Trophoblast cell (in vitro differentiated cells and primary cell): ENCODE data around the gene ISG20L2.

ENCODE experiments used
- DNase-seq, 2 donors: peaks; one replicate each; pipeline ENCODE4 v3.0.0-alpha.2; 2016
- H2AFZ ChIP-seq: 2 replicates; pipeline ENCODE4 v1.6.1; 2013; ENCODE audit warnings: low read length, moderate library complexity, mild to moderate bottlenecking; ENCODE audit not compliant: insufficient read depth, poor library complexity
- H2AK5ac ChIP-seq: 2 replicates; pipeline ENCODE4 v1.6.1; 2013; ENCODE audit warnings: mild to moderate bottlenecking, low read length
- H2BK120ac ChIP-seq: 2 replicates; pipeline ENCODE4 v1.6.1; 2013; ENCODE audit warnings: low read length, mild to moderate bottlenecking, moderate library complexity; ENCODE audit not compliant: insufficient read depth, poor library complexity
- H2BK12ac ChIP-seq: 2 replicates; pipeline ENCODE4 v1.6.1; 2013; ENCODE audit warnings: mild to moderate bottlenecking, low read length, moderate library complexity
- H2BK5ac ChIP-seq: 2 replicates; pipeline ENCODE4 v1.6.1; 2013; ENCODE audit warnings: low read length, low read depth, moderate library complexity, mild to moderate bottlenecking; ENCODE audit not compliant: poor library complexity
- H3K14ac ChIP-seq: 2 replicates; pipeline ENCODE4 v1.6.1; 2013; ENCODE audit warnings: mild to moderate bottlenecking, low read length
- H3K18ac ChIP-seq: 2 replicates; pipeline ENCODE4 v1.6.1; 2013; ENCODE audit warnings: mild to moderate bottlenecking, low read length
- H3K23ac ChIP-seq: 2 replicates; pipeline ENCODE4 v1.6.1; 2013; ENCODE audit warnings: low read length
- H3K27ac ChIP-seq: 2 replicates; pipeline ENCODE4 v1.5.1; 2013; ENCODE audit warnings: low read depth, mild to moderate bottlenecking, inconsistent platforms, low read length, moderate library complexity
- H3K27me3 ChIP-seq: 2 replicates; pipeline ENCODE4 v1.6.1; 2013; ENCODE audit warnings: inconsistent platforms, mild to moderate bottlenecking, low read length, moderate library complexity; ENCODE audit not compliant: insufficient read depth
- H3K36me3 ChIP-seq, 2 experiments: 1 replicate in 1 of 2; 2 replicates in 1 of 2; pipeline ENCODE4 v1.6.1; 2013; ENCODE audit warnings: low read length in 2 of 2, mild to moderate bottlenecking in 2 of 2, moderate library complexity in 1 of 2; ENCODE audit not compliant: insufficient read depth in 2 of 2, control insufficient read depth in 1 of 2
- H3K4ac ChIP-seq: 2 replicates; pipeline ENCODE4 v1.6.1; 2013; ENCODE audit warnings: low read depth, mild to moderate bottlenecking, low read length, moderate library complexity
- H3K4me1 ChIP-seq, 2 experiments: 1 replicate in 1 of 2; 2 replicates in 1 of 2; pipeline ENCODE4 v1.6.1; 2013; ENCODE audit warnings: low read length in 2 of 2, mild to moderate bottlenecking in 2 of 2, moderate library complexity in 1 of 2; ENCODE audit not compliant: insufficient read depth in 2 of 2, control insufficient read depth in 1 of 2
- H3K4me2 ChIP-seq: 2 replicates; pipeline ENCODE4 v1.6.1; 2013; ENCODE audit warnings: inconsistent platforms, mild to moderate bottlenecking, low read length, moderate library complexity
- H3K4me3 ChIP-seq: 2 replicates; pipeline ENCODE4 v1.5.1; 2013; ENCODE audit warnings: mild to moderate bottlenecking, low read depth, low read length, inconsistent platforms
- H3K79me1 ChIP-seq: one replicate; pipeline ENCODE4 v1.6.1; 2013; ENCODE audit warnings: low read length
- H3K79me2 ChIP-seq: 2 replicates; pipeline ENCODE4 v1.6.1; 2013; ENCODE audit warnings: low read length, mild to moderate bottlenecking; ENCODE audit not compliant: control insufficient read depth, insufficient read depth, poor library complexity
- H3K9ac ChIP-seq: 2 replicates; pipeline ENCODE4 v1.6.1; 2013; ENCODE audit warnings: mild to moderate bottlenecking, low read length
- H3K9me3 ChIP-seq: 2 replicates; pipeline ENCODE4 v1.6.1; 2013; ENCODE audit warnings: low read depth, mild to moderate bottlenecking, control low read depth, inconsistent platforms, low read length; ENCODE audit not compliant: insufficient read depth
- H4K12ac ChIP-seq: 2 replicates; pipeline ENCODE4 v1.6.1; 2013; ENCODE audit warnings: low read depth, mild to moderate bottlenecking, low read length, moderate library complexity
- H4K8ac ChIP-seq: 2 replicates; pipeline ENCODE4 v1.6.1; 2013; ENCODE audit warnings: low read depth, mild to moderate bottlenecking, low read length, moderate library complexity
- H4K91ac ChIP-seq: one replicate; pipeline ENCODE4 v1.6.1; 2013; ENCODE audit warnings: low read depth, mild to moderate bottlenecking, low read length, moderate library complexity
- WGBS: extraction: QIAGEN DNeasy Blood & Tissue Kit; methylation state at CpG from one replicate; pipeline ENCODE4 v1.1.7; 2013; ENCODE audit warnings: missing lambda C conversion rate; ENCODE audit not compliant: insufficient read length, insufficient coverage; ENCODE audit errors: extremely low coverage; 5-methylcytosine and 5-hydroxymethylcytosine counted together

Gene ISG20L2

DNA sequence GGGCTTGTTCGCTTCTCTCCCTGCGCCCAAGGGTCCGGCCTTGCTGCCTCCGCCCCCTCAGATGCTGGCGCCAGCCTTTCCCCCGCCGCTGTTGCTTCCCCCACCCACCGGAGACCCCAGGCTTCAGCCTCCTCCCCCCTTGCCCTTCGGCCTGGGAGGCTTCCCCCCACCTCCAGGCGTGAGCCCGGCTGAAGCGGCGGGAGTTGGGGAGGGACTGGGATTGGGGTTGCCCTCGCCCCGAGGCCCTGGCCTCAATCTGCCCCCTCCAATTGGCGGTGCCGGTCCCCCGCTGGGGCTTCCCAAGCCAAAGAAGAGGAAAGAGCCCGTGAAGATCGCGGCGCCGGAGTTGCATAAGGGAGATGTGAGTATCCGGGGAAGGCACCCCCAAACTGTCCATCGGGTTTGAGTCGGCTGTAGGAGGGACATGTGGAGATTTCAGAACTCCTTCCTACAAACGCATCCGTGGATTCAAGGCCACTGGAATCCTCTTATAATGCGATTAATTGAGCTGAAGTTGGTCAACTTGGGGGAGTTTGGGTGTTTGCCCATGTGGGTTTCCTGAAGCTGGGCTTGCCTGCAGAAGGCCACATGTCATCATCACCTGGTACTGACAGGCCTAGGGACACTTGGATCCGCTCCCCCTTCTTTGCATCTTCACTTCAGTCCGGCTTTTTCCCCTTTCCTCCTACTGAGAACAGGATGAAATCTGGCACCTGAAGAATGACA is 39.5 kb upstream of the ISG20L2 start:
- no CpG with 5 or more reads among the region's 31 CpGs for WGBS
- H3K79me1 ChIP-seq = peaks cover 12% of the 10 kb centered on the region
- H3K9me3 ChIP-seq = no peaks in the 10 kb centered on the region
- peak overlapping the region; percentile 55 for H3K27ac ChIP-seq
- H3K23ac ChIP-seq = no peak overlapping the region
- H3K18ac ChIP-seq = peak overlapping the region; percentile 81
- H3K79me2 ChIP-seq = peaks cover 18% of the 10 kb centered on the region
- DNase-seq = peak; percentile 4 to 12
- peak overlapping the region; percentile 79 for H2BK5ac ChIP-seq
- H3K9ac ChIP-seq = peak overlapping the region; percentile 98
- H2AFZ ChIP-seq = peak overlapping the region; percentile 58
- peak overlapping the region; percentile 92 for H3K4me2 ChIP-seq
- H3K14ac ChIP-seq = peak overlapping the region; percentile 96
- peak overlapping the region; percentile 89 for H2AK5ac ChIP-seq
- H3K4me1 ChIP-seq = peaks cover 5 to 10% of the 10 kb centered on the region in 2 experiments
- H4K12ac ChIP-seq = peak overlapping the region; percentile 68
- peak overlapping the region; percentile 91 for H3K4me3 ChIP-seq
- H3K27me3 ChIP-seq = no peaks in the 10 kb centered on the region
- peaks cover 6 to 10% of the 10 kb centered on the region in 2 experiments for H3K36me3 ChIP-seq
- H3K4ac ChIP-seq = peak overlapping the region; percentile 87
- H4K91ac ChIP-seq = peak overlapping the region; percentile 85
- H2BK12ac ChIP-seq = no peak overlapping the region
- peak overlapping the region; percentile 74 for H2BK120ac ChIP-seq
- H4K8ac ChIP-seq = peak overlapping the region; percentile 90

DNA sequence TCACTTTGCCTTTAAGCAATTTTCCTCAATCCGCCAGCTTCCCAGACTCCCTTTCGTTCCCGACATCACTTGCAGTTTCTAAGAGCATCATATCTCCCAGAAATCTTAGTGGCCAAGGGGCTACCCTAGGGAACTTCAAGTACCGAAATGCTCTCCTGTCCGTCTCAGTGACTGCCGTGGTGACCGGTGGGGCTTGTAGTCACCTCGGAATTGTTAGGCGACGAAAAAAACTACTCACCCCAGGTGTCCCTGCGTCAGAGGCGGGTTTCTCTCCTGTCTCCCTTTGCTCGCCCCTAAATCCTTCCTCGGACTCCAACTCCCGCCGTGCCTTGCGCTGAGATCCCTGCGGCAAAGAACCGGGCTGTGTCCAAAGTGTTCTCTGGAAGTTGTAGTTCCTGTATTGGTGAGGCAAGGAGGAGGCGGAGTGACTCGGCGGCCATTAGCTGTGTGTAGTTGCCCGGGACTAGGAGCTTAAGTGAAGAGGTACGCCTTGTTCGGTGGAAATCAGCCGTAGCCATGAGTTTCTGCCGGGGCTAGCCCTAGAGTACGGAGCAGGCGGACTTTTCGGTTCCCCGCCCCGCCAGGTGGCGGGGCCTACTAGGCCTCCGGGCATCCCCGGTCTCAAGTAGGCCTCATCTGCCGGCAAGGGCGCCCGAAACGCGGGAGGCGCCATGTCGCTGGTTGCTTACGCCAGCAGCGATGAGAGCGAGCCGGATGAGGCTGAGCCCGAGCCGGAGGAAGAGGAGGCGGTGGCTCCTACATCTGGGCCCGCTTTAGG is 38.7 kb upstream of the ISG20L2 start, which contains the start of gene PRCC:
PRCC (plus strand) TSS at position 435 of the 778 bp plus-strand sequence; CDS start at position 672, 237 bp downstream.
- Histone ChIP-seq H3K79me2 (peaks cover 18% of the 10 kb centered on the region), H2AFZ (peak within 1 kb of the TSS; percentile 58), H3K9me3 (no peaks in the 10 kb centered on the region), H3K9ac (peak within 1 kb of the TSS; percentile 98), H3K4ac (peak within 1 kb of the TSS; percentile 87), H4K8ac (peak within 1 kb of the TSS; percentile 92), H4K91ac (peak within 1 kb of the TSS; percentile 85), H3K4me1 (peaks cover 5 to 10% of the 10 kb centered on the region in 2 experiments), H3K79me1 (peaks cover 12% of the 10 kb centered on the region), H4K12ac (peak within 1 kb of the TSS; percentile 68), H2BK120ac (peak within 1 kb of the TSS; percentile 74), H3K4me3 (peak within 1 kb of the TSS; percentile 91), H3K18ac (peak within 1 kb of the TSS; percentile 81), H2BK12ac (no peak within 1 kb of the TSS), H3K23ac (no peak within 1 kb of the TSS), H3K4me2 (peak within 1 kb of the TSS; percentile 92), H2AK5ac (peak within 1 kb of the TSS; percentile 89), H3K27me3 (no peaks in the 10 kb centered on the region), H3K14ac (peak within 1 kb of the TSS; percentile 96), H3K27ac (peak within 1 kb of the TSS; percentile 55), H3K36me3 (peaks cover 6 to 10% of the 10 kb centered on the region in 2 experiments), H2BK5ac (peak within 1 kb of the TSS; percentile 79)
- WGBS = no CpG with 5 or more reads among the region's 50 CpGs
- DNase-seq = peak; percentile 99 to 100

DNA sequence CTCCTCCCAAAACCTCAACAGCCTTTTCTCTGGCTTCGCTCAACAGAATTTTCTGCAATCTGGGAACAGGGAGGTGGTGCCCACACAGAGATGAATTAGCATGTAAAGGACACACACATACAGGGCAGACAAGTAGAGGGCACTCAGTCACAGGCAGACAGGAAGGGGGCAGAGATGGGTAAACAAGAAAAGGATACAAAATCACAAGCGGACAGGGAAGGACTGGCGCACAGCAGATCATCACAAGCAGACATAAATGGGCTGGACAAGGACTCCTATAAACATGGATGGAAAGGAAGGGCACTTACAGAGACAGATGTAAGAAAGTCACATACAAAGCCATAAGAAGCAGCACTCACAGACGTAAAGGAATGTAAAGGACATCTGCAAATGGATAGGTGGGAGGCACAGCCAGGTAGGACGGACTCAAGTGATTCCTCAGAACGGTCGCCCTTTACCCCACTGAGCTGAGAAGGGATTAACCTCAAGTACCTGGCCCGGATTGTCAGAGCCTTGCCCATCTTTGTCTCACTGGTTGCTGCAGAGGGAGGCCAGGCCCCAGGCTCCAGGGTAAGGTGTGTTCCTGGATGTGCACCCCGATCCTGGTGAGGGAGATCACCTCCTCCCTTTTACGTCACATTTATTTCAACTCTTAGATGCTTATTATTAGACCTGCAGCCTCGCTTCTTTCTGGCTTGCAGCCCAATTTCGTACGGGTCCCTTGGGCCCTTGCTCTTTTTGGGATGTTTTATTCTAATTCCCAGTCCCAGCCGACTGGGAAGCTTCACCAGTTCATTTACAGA is 37.9 kb upstream of the ISG20L2 start:
- peak overlapping the region; percentile 71 for H4K91ac ChIP-seq
- H2BK5ac ChIP-seq = peak overlapping the region; percentile 4
- no peaks in the 10 kb centered on the region for H3K27me3 ChIP-seq
- H3K14ac ChIP-seq = peak overlapping the region; percentile 52
- H3K36me3 ChIP-seq = peaks cover 6 to 9% of the 10 kb centered on the region in 2 experiments
- no peak overlapping the region for H2BK12ac ChIP-seq
- peaks cover 18% of the 10 kb centered on the region for H3K79me2 ChIP-seq
- no CpG with 5 or more reads among the region's 14 CpGs for WGBS
- peaks cover 12% of the 10 kb centered on the region for H3K79me1 ChIP-seq
- peak overlapping the region; percentile 62 for H3K4me3 ChIP-seq
- H3K23ac ChIP-seq = no peak overlapping the region
- peak overlapping the region; percentile 72 for H3K4me2 ChIP-seq
- H2AFZ ChIP-seq = peak overlapping the region; percentile 24
- no peaks in the 10 kb centered on the region for H3K9me3 ChIP-seq
- peak overlapping the region; percentile 92 for H4K8ac ChIP-seq
- H3K18ac ChIP-seq = peak overlapping the region; percentile 10
- H2AK5ac ChIP-seq = no peak overlapping the region
- DNase-seq = peak; percentile 7 to 42
- peak overlapping the region; percentile 79 for H3K9ac ChIP-seq
- peak overlapping the region; percentile 18 for H3K4ac ChIP-seq
- H3K4me1 ChIP-seq = peaks cover 5 to 10% of the 10 kb centered on the region in 2 experiments
- peak overlapping the region; percentile 55 for H4K12ac ChIP-seq
- peak overlapping the region; percentile 14 for H2BK120ac ChIP-seq
- peak overlapping the region; percentile 43 for H3K27ac ChIP-seq

DNA sequence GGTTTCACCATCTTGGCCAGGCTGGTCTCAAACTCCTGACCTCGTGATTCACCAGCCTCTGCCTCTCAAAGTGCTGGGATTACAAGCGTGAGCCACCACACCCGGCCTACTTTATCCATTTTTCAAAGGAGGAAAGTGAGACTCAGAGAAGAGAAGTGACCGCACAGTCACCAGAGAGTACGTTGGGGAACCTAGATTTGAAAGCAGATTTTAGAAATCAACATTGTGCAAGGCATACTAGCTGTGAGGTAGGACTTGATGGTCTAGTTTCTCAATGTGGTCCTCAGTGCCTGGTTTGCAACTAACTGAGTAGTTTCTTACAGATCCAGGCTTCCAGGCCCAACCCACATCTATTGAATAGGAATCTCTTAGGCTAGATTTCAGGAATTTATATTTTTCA is 37.1 kb upstream of the ISG20L2 start:
- no peak overlapping the region for H2AK5ac ChIP-seq
- H4K8ac ChIP-seq = no peak overlapping the region
- WGBS = no CpG with 5 or more reads among the region's 5 CpGs
- no peak overlapping the region for H4K91ac ChIP-seq
- no peak overlapping the region for H2BK5ac ChIP-seq
- no peak overlapping the region for H3K9ac ChIP-seq
- no peaks in the 10 kb centered on the region for H3K27me3 ChIP-seq
- peaks cover 12% of the 10 kb centered on the region for H3K79me1 ChIP-seq
- H3K9me3 ChIP-seq = no peaks in the 10 kb centered on the region
- H3K4ac ChIP-seq = no peak overlapping the region
- no peak overlapping the region for H2BK120ac ChIP-seq
- H3K27ac ChIP-seq = no peak overlapping the region
- no peak overlapping the region for H3K4me2 ChIP-seq
- H3K4me1 ChIP-seq = peaks cover 5 to 10% of the 10 kb centered on the region in 2 experiments
- no peak for DNase-seq
- H2AFZ ChIP-seq = no peak overlapping the region
- H3K23ac ChIP-seq = no peak overlapping the region
- H3K18ac ChIP-seq = no peak overlapping the region
- no peak overlapping the region for H4K12ac ChIP-seq
- no peak overlapping the region for H3K4me3 ChIP-seq
- no peak overlapping the region for H2BK12ac ChIP-seq
- H3K36me3 ChIP-seq = peaks cover 2% of the 10 kb centered on the region in 2 experiments
- H3K79me2 ChIP-seq = peaks cover 14% of the 10 kb centered on the region
- no peak overlapping the region for H3K14ac ChIP-seq
